WTC11 (cell line): ENCODE data around the gene PPP1R12B.
"Not testable (repeated sequence)": the region's sequence is repeated elsewhere in the genome, so short reads cannot be mapped to it uniquely, and the experiment has no call there.

ENCODE experiments used
- CTCF ChIP-seq: fragments of 200-600 bp; IDR thresholded peaks from 2 replicates; pipeline ENCODE4 v1.8.0; 2022; ENCODE audit warnings: antibody characterized with exemption
- ELF4 ChIP-seq: sonication (generic); formaldehyde crosslinking; IDR thresholded peaks from 2 replicates; pipeline ENCODE4 v1.8.1; 2022; ENCODE audit warnings: low read depth, mild to moderate bottlenecking, moderate library complexity, missing genetic modification reagents
- ETV6 ChIP-seq: sonication (generic); formaldehyde crosslinking; IDR thresholded peaks from 2 replicates; pipeline ENCODE4 v1.8.1; 2022; ENCODE audit warnings: mild to moderate bottlenecking, missing genetic modification reagents
- HMGXB4 ChIP-seq: sonication (generic); formaldehyde crosslinking; IDR thresholded peaks from 2 replicates; pipeline ENCODE4 v1.8.1; 2023; ENCODE audit warnings: mild to moderate bottlenecking, moderate library complexity, missing genetic modification reagents
- NFYB ChIP-seq: sonication (generic); formaldehyde crosslinking; conservative IDR thresholded peaks from 2 replicates; pipeline ENCODE4 v1.8.0; 2022; ENCODE audit warnings: low read depth, missing genetic modification reagents
- ZBTB43 ChIP-seq: sonication (generic); formaldehyde crosslinking; IDR thresholded peaks from 2 replicates; pipeline ENCODE4 v1.8.1; 2023; ENCODE audit warnings: mild to moderate bottlenecking, missing genetic modification reagents
- ZNF138 ChIP-seq: sonication (generic); formaldehyde crosslinking; conservative IDR thresholded peaks from 2 replicates; pipeline ENCODE4 v1.8.1; 2022; ENCODE audit warnings: mild to moderate bottlenecking, moderate library complexity, missing genetic modification reagents
- TF ChIP-seq, protein P1 (sequence below): sonication (generic); formaldehyde crosslinking; conservative IDR thresholded peaks from 2 replicates; pipeline ENCODE4 v1.8.1; 2023; ENCODE audit warnings: mild to moderate bottlenecking, low read depth, missing genetic modification reagents, moderate library complexity

GRCh38 chr1:202543537-202543936, 195.0 kb downstream of the PPP1R12B start:
- TF ChIP-seq ELF4 (CRISPR knock-in tag); CTCF; ZBTB43 (CRISPR knock-in tag); ETV6 (CRISPR knock-in tag); HMGXB4 (CRISPR knock-in tag); ZNF138 (CRISPR knock-in tag); NFYB (CRISPR knock-in tag): not testable (repeated sequence)
- TF ChIP-seq, protein P1, sequence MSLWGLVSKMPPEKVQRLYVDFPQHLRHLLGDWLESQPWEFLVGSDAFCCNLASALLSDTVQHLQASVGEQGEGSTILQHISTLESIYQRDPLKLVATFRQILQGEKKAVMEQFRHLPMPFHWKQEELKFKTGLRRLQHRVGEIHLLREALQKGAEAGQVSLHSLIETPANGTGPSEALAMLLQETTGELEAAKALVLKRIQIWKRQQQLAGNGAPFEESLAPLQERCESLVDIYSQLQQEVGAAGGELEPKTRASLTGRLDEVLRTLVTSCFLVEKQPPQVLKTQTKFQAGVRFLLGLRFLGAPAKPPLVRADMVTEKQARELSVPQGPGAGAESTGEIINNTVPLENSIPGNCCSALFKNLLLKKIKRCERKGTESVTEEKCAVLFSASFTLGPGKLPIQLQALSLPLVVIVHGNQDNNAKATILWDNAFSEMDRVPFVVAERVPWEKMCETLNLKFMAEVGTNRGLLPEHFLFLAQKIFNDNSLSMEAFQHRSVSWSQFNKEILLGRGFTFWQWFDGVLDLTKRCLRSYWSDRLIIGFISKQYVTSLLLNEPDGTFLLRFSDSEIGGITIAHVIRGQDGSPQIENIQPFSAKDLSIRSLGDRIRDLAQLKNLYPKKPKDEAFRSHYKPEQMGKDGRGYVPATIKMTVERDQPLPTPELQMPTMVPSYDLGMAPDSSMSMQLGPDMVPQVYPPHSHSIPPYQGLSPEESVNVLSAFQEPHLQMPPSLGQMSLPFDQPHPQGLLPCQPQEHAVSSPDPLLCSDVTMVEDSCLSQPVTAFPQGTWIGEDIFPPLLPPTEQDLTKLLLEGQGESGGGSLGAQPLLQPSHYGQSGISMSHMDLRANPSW (CRISPR knock-in tag) = not testable (repeated sequence)
